HG03095 (cell line): ENCODE results near the gene ZNF649.

Source experiments
- ATAC-seq: cut with Tn5 transposase; IDR thresholded peaks from one replicate; pipeline ENCODE4 v1.9.1; 2021; ENCODE audit warnings: moderate library complexity; ENCODE audit not compliant: unreplicated experiment

Gene ZNF649

GRCh38 chr19:51889934-51890333 lies 14.9 kb downstream of the ZNF649 start:
- ATAC-seq, result no peak

DNA sequence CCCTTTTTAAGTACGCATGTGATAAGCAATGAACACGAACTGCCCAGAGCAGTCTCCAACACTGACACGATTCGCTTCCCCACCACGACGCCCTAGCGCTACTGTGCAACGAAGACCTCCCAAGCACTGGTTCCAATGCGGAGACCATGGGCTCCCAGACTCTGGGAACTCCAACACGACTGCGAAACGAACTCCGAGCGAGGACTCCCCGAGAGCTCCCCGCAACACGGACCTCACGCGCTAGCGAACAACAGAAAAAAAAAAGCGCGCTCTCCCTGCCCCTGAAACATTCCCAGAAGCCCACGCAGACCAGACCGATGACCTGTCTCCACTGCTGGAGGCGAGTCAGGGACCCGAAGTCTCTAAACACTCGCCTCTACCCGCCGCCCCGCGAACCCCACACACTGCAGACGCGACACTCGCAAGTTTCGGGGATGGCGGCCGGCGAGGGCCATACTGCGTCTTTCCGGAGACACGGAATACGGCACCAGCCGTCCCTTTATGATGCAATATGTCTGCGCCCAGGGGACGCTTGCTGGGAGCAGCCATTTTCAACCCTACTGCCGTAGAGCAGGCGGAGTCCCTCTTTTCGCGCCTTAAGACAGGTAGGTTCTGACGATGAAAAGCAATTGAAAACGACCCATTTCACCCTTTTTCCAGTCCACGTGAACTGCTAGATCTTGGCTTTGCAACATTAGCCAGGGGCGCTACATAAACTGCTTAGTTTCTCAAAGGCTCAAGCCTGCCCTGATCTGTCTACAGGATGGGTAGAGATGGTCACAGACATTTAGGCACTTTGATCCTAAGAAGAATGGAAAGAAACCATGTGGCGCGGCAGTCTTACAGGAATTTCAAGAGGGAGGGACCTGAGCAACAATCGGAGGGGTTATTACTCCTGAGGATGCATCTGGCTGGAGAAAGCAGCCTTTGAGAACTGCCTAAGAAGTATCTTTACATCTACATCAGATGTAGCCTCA lies 17.0 kb downstream of the ZNF649 start, which contains the start of gene ZNF577:
Gene ZNF577, minus strand, starts transcription at position 430 of the 977 bp plus-strand sequence. CDS start 7,569 bp downstream, outside the sequence.
- ATAC-seq, result no peak

- no peak for ATAC-seq
Measured at GRCh38 chr19:51884713-51885112, 20.1 kb downstream of the ZNF649 start.

- no peak for ATAC-seq
Measured at GRCh38 chr19:51882518-51882917, 22.3 kb downstream of the ZNF649 start.

- no peak for ATAC-seq
Measured at GRCh38 chr19:51873097-51873496, 31.7 kb downstream of the ZNF649 start.

GRCh38 chr19:51861870-51862622 lies 42.8 kb downstream of the ZNF649 start:
- ATAC-seq, result no peak
